HepG2 (cell line): ENCODE results near the gene CLHC1. TPM values are rescaled to one million over a fixed set of nuclear protein-coding genes. Genes with fewer than 3 reads are reported as not detected.

ENCODE experiments used
- ATAC-seq: fragments of 200-7000 bp; cut with Tn5 transposase; 3 replicates; pipeline ENCODE4 v1.9.1; 2020; ENCODE audit warnings: mild to moderate bottlenecking, moderate library complexity
- BruUV-seq: library from RNA; stranded (reverse); fragments of 400-500 nt; replicated peaks from 2 replicates; lab custom pipeline; 2021; lab: Mats Ljungman, UMichigan
- CTCF ChIA-PET: fragments of 300-600 bp; formaldehyde crosslinking; extraction: SDS; loops from one replicate; lab custom pipeline; 2021; ENCODE audit warnings: low total read pairs, inconsistent platforms, low intra/inter-chr PET ratio; lab: Yijun Ruan, JAX
- POLR2A ChIA-PET: fragments of 350-600 bp; sonication (Branson Sonifier 250); formaldehyde crosslinking; loops from one replicate; lab custom pipeline; 2020; ENCODE audit warnings: antibody characterized with exemption, inconsistent platforms; lab: Yijun Ruan, JAX
- DNase-seq: peaks from one replicate; pipeline ENCODE4 v3.0.0-alpha.2; 2015; ENCODE audit warnings: low spot score
- FAIRE-seq: peaks from 3 replicates; lab custom pipeline; 2011; peaks lifted over from hg19 to GRCh38; lab: Jason Lieb, UNC
- H2AFZ ChIP-seq: one replicate; pipeline ENCODE4 v1.6.1; 2011; ENCODE audit warnings: low read length, inconsistent platforms
- H3K27ac ChIP-seq: fragments of 300-600 bp; 3 replicates; pipeline ENCODE4 v1.8.0; 2011; ENCODE audit warnings: mixed run types, mild to moderate bottlenecking, mixed read lengths, low read length, inconsistent platforms; ENCODE audit not compliant: insufficient read depth; ENCODE audit errors: extremely low read length
- H3K27me3 ChIP-seq, 2 experiments: fragments of 200-600 bp in 1 of 2; 2 replicates in 1 of 2; 3 replicates in 1 of 2; pipeline versions ENCODE4 v1.6.0 to v1.8.0; 2011; ENCODE audit warnings: low read length in 2 of 2, mild to moderate bottlenecking in 2 of 2, moderate library complexity in 2 of 2, inconsistent platforms in 1 of 2; ENCODE audit not compliant: insufficient read depth in 2 of 2, control insufficient read depth in 1 of 2
- H3K36me3 ChIP-seq, 2 experiments: fragments of 200-600 bp in 1 of 2; replicated peaks in 1 of 2; 2 replicates in 1 of 2; 3 replicates in 1 of 2; pipeline versions ENCODE4 v1.5.1 to v1.8.0; 2011; ENCODE audit warnings: low read length in 2 of 2, inconsistent platforms in 1 of 2; ENCODE audit not compliant: insufficient read depth in 2 of 2, control insufficient read depth in 1 of 2
- H3K4me1 ChIP-seq: 2 replicates; pipeline ENCODE4 v1.5.1; 2012; ENCODE audit warnings: low read length, inconsistent platforms; ENCODE audit not compliant: insufficient read depth
- H3K4me2 ChIP-seq: 2 replicates; pipeline ENCODE4 v1.6.0; 2011; ENCODE audit warnings: low read depth, low read length, inconsistent platforms
- H3K4me3 ChIP-seq, 3 experiments: fragments of 200-600 bp in 1 of 3; sonication (generic), shearing (Covaris generic) in 1 of 3; replicated peaks in 1 of 3; 2 replicates each; pipeline ENCODE4 v1.5.1; 2011 to 2016; ENCODE audit warnings: low read length in 3 of 3, inconsistent platforms in 2 of 3, low read depth in 2 of 3, mild to moderate bottlenecking in 2 of 3, control low read depth in 1 of 3, mixed read lengths in 1 of 3; ENCODE audit not compliant: insufficient read depth in 1 of 3
- H3K79me2 ChIP-seq: one replicate; pipeline ENCODE4 v1.6.1; 2011; ENCODE audit warnings: low read length, inconsistent platforms; ENCODE audit not compliant: insufficient read depth
- H3K9ac ChIP-seq: 2 replicates; pipeline ENCODE4 v1.6.0; 2011; ENCODE audit warnings: mild to moderate bottlenecking, low read depth, low read length, inconsistent platforms; ENCODE audit not compliant: insufficient read depth
- H3K9me3 ChIP-seq: 2 replicates; pipeline ENCODE4 v1.5.1; 2012; ENCODE audit warnings: mild to moderate bottlenecking, low read length
- H4K20me1 ChIP-seq: 2 replicates; pipeline ENCODE4 v1.6.0; 2011; ENCODE audit warnings: inconsistent platforms, mild to moderate bottlenecking, low read length, moderate library complexity; ENCODE audit not compliant: insufficient read depth
- CENPT ChIP-seq: sonication (generic); formaldehyde crosslinking; IDR thresholded peaks from 2 replicates; pipeline ENCODE4 v1.8.0; 2022; ENCODE audit warnings: low read depth, mild to moderate bottlenecking, moderate library complexity, missing genetic modification reagents
- CREB1 ChIP-seq, 2 experiments: fragments of 450-650 bp in 1 of 2; IDR thresholded peaks; 2 replicates each; pipeline ENCODE4 v1.6.1; 2016 to 2017; ENCODE audit warnings: control low read depth in 1 of 2, mild to moderate bottlenecking in 1 of 2, missing compliant biosample characterization in 1 of 2, missing genetic modification characterization in 1 of 2
- DPF2 ChIP-seq: sonication (generic); formaldehyde crosslinking; IDR thresholded peaks from 2 replicates; pipeline ENCODE4 v1.4.0; 2020; ENCODE audit warnings: mild to moderate bottlenecking, low read depth, missing genetic modification reagents, borderline replicate concordance
- GATAD2A ChIP-seq: IDR thresholded peaks from 2 replicates; pipeline ENCODE4 v1.6.1; 2016
- MATR3 ChIP-seq: sonication (generic); formaldehyde crosslinking; IDR thresholded peaks from 2 replicates; pipeline ENCODE4 v1.4.0; 2020; ENCODE audit warnings: missing genetic modification reagents
- NFIC ChIP-seq: IDR thresholded peaks from 2 replicates; pipeline ENCODE4 v1.6.1; 2012; ENCODE audit warnings: mild to moderate bottlenecking, low read length, inconsistent platforms
- PAF1 ChIP-seq: IDR thresholded peaks from 2 replicates; pipeline ENCODE4 v1.6.1; 2016; ENCODE audit warnings: missing genetic modification reagents, missing compliant biosample characterization
- POLR2A ChIP-seq, 2 experiments: IDR thresholded peaks; 2 replicates each; pipeline ENCODE4 v1.6.1; 2011; ENCODE audit warnings: low read depth in 2 of 2, low read length in 2 of 2, mild to moderate bottlenecking in 1 of 2, moderate library complexity in 1 of 2; ENCODE audit not compliant: insufficient read depth in 1 of 2
- POLR2AphosphoS5 ChIP-seq: IDR thresholded peaks from 2 replicates; pipeline ENCODE4 v1.6.1; 2012; ENCODE audit warnings: low read depth, low read length
- POLR2G ChIP-seq: fragments of 200-400 bp; formaldehyde crosslinking; IDR thresholded peaks from 2 replicates; pipeline ENCODE4 v1.6.1; 2018; ENCODE audit warnings: mild to moderate bottlenecking, low read depth, low read length, moderate library complexity
- PPARG ChIP-seq: conservative IDR thresholded peaks from 2 replicates; pipeline ENCODE4 v1.6.1; 2016; ENCODE audit warnings: missing biosample characterization, missing genetic modification reagents
- SRSF9 ChIP-seq: fragments of 200-400 bp; formaldehyde crosslinking; IDR thresholded peaks from 2 replicates; pipeline ENCODE4 v1.6.1; 2018; ENCODE audit warnings: borderline replicate concordance, mild to moderate bottlenecking, low read depth, low read length; ENCODE audit not compliant: insufficient read depth, poor library complexity, severe bottlenecking
- TBL1XR1 ChIP-seq: fragments of 150-350 bp; IDR thresholded peaks from 2 replicates; pipeline ENCODE4 v1.6.1; 2014; ENCODE audit warnings: borderline replicate concordance, low read length; ENCODE audit not compliant: partially characterized antibody
- ZNF382 ChIP-seq: sonication (generic); formaldehyde crosslinking; IDR thresholded peaks from 2 replicates; pipeline ENCODE4 v1.5.0; 2020; ENCODE audit warnings: missing genetic modification reagents, mild to moderate bottlenecking, borderline replicate concordance
- WGBS: methylation state at CpG from one replicate; pipeline ENCODE4 v1.1.6; 2017; ENCODE audit warnings: low lambda C conversion rate; 5-methylcytosine and 5-hydroxymethylcytosine counted together
- in situ Hi-C: cut with HindIII; loops from 2 replicates; pipeline ENCODE4 v1.10.0; 2017; ENCODE audit warnings: low pct_unique_long_range_greater_than_20kb; ENCODE audit not compliant: extremely low pct_ligation_motif_present
- intact Hi-C: fragments of 100-400 bp; cut with micrococcal nuclease; formaldehyde crosslinking; loops from one replicate; pipeline ENCODE4 v1.10.0; 2022; ENCODE audit not compliant: unreplicated experiment
- polyA plus RNA-seq, 8 experiments: library from polyadenylated mRNA; depleted of rRNA in 3 of 8; stranded (reverse) in 7 of 8; unstranded in 1 of 8; fragments of >200 nt; fragmentation: Illumina TruSeq in 4 of 8; extraction: Trizol in 4 of 8; gene quantifications; 2 replicates each; pipeline versions ENCODE4 v1.2.1 to v1.2.3, GENCODE V29; 2011 to 2016; ENCODE audit warnings: low read depth in 4 of 8, missing spikeins in 1 of 8, mixed read lengths in 1 of 8; ENCODE audit not compliant: insufficient read depth in 1 of 8
- total RNA-seq, 5 experiments: library from RNA; depleted of rRNA; stranded (reverse); fragments of >200 nt; fragmentation: Illumina TruSeq; extraction: Trizol; gene quantifications; 2 replicates each; pipeline ENCODE4 v1.2.3, GENCODE V29; 2016; ENCODE audit warnings: low read depth in 1 of 5
- TF ChIP-seq, protein P1 (sequence below): sonication (generic); formaldehyde crosslinking; IDR thresholded peaks from 2 replicates; pipeline ENCODE4 v1.5.0; 2020; ENCODE audit warnings: missing genetic modification reagents, mild to moderate bottlenecking, borderline replicate concordance
- TF ChIP-seq, protein P2 (sequence below): sonication (generic); formaldehyde crosslinking; IDR thresholded peaks from 2 replicates; pipeline ENCODE4 v1.5.0; 2020; ENCODE audit warnings: missing genetic modification reagents
- TF ChIP-seq, protein P3 (sequence below): sonication (generic); formaldehyde crosslinking; IDR thresholded peaks from 2 replicates; pipeline ENCODE4 v1.5.0; 2020; ENCODE audit warnings: missing genetic modification reagents, mild to moderate bottlenecking, borderline replicate concordance
- TF ChIP-seq, protein P4 (sequence below): sonication (generic); formaldehyde crosslinking; IDR thresholded peaks from 2 replicates; pipeline ENCODE4 v1.4.0; 2020; ENCODE audit warnings: low read depth, missing genetic modification reagents

Gene CLHC1
- total and polyA plus RNA-seq, 2 of the 13 experiments (the other 11 are each of a cell fraction or from before 2014, with no cell fraction given): 9.8 to 12.6 TPM

DNA sequence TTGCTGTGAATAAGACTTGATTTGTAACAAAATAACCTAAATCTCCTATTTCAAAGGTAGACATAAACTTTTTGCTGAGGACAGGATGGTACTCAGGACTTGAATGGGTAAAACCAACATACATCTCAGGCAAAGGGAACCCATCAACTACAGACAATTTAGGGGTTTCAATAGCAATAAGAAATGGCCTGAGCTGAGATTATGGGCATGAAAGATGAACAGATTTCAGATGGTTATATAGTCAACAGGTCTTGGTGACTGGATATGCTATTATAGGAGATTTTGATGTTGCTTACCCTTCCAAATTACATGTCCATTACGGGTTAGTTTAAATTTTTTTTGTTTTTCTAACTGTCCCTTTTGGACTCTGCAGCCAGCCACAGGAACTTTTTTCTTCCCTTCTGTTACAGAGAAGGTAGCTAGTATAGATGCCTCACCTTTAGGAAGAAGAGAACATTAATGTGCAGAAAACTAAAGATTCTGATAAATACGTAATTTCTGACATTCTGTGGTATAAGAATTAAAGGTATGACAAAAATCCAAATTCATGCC lies 5.0 kb upstream of the CLHC1 start:
- Histone ChIP-seq H4K20me1 (peaks cover 16% of the 10 kb centered on the region), H3K9me3 (no peaks in the 10 kb centered on the region), H3K4me1 (peaks cover 37% of the 10 kb centered on the region), H3K36me3 (peaks cover 4 to 31% of the 10 kb centered on the region in 2 experiments; a peak in 4 of 5 replicates), H3K4me2 (no peak overlapping the region), H2AFZ (no peak overlapping the region), H3K79me2 (peaks cover 27% of the 10 kb centered on the region), H3K4me3 (no peak overlapping the region), H3K27me3 (no peaks in the 10 kb centered on the region; a peak in 1 of 5 replicates), H3K27ac (no peak overlapping the region), H3K9ac (no peak overlapping the region)
- in situ Hi-C loops (no loop called here), intact Hi-C loops (loop anchor here (10.0 kb wide), 3 partner anchors 178 to 278 kb away; partner anchors contain the start of genes CCDC88A, CFAP36 and RTN4)
- CTCF ChIA-PET: no interaction called here
- POLR2A ChIA-PET: interaction anchor here (1.3 kb wide), 1 partner anchor 69 kb away, joined by 3 read pairs; no protein-coding TSS in a partner anchor
- DNase-seq (no peak), ATAC-seq (no peak), FAIRE-seq (no peak)
- no TSS peak for BruUV-seq
- WGBS: 96% methylated on average over 2 of the region's 2 CpGs
- TF ChIP-seq, protein P1, sequence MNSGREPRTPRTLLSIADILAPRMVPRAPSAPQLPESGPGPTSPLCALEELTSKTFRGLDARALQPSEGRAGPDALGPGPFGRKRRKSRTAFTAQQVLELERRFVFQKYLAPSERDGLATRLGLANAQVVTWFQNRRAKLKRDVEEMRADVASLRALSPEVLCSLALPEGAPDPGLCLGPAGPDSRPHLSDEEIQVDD (CRISPR knock-in tag): no peak
- TF ChIP-seq NFIC: no peak
- TF ChIP-seq, protein P2, sequence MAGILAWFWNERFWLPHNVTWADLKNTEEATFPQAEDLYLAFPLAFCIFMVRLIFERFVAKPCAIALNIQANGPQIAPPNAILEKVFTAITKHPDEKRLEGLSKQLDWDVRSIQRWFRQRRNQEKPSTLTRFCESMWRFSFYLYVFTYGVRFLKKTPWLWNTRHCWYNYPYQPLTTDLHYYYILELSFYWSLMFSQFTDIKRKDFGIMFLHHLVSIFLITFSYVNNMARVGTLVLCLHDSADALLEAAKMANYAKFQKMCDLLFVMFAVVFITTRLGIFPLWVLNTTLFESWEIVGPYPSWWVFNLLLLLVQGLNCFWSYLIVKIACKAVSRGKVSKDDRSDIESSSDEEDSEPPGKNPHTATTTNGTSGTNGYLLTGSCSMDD (CRISPR knock-in tag): no peak
- peak; percentile 82; the same call in 1 of the 2 replicates for TF ChIP-seq PAF1 (CRISPR knock-in tag)
- no peak for TF ChIP-seq ZNF382 (CRISPR knock-in tag)
- no peak for TF ChIP-seq PPARG (CRISPR knock-in tag)
- TF ChIP-seq GATAD2A (CRISPR knock-in tag): no peak
- TF ChIP-seq POLR2AphosphoS5: peak; percentile 45; the same call in 1 of the 2 replicates
- no peak for TF ChIP-seq SRSF9
- no peak for TF ChIP-seq CENPT
- TF ChIP-seq, protein P3, sequence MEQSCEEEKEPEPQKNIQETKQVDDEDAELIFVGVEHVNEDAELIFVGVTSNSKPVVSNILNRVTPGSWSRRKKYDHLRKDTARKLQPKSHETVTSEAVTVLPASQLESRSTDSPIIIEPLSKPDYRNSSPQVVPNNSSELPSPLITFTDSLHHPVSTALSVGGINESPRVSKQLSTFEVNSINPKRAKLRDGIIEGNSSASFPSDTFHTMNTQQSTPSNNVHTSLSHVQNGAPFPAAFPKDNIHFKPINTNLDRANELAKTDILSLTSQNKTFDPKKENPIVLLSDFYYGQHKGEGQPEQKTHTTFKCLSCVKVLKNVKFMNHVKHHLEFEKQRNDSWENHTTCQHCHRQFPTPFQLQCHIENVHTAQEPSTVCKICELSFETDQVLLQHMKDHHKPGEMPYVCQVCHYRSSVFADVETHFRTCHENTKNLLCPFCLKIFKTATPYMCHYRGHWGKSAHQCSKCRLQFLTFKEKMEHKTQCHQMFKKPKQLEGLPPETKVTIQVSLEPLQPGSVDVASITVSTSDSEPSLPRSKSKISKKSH (CRISPR knock-in tag): no peak
- no peak for TF ChIP-seq MATR3
- no peak for TF ChIP-seq DPF2 (CRISPR knock-in tag)
- TF ChIP-seq, protein P4, sequence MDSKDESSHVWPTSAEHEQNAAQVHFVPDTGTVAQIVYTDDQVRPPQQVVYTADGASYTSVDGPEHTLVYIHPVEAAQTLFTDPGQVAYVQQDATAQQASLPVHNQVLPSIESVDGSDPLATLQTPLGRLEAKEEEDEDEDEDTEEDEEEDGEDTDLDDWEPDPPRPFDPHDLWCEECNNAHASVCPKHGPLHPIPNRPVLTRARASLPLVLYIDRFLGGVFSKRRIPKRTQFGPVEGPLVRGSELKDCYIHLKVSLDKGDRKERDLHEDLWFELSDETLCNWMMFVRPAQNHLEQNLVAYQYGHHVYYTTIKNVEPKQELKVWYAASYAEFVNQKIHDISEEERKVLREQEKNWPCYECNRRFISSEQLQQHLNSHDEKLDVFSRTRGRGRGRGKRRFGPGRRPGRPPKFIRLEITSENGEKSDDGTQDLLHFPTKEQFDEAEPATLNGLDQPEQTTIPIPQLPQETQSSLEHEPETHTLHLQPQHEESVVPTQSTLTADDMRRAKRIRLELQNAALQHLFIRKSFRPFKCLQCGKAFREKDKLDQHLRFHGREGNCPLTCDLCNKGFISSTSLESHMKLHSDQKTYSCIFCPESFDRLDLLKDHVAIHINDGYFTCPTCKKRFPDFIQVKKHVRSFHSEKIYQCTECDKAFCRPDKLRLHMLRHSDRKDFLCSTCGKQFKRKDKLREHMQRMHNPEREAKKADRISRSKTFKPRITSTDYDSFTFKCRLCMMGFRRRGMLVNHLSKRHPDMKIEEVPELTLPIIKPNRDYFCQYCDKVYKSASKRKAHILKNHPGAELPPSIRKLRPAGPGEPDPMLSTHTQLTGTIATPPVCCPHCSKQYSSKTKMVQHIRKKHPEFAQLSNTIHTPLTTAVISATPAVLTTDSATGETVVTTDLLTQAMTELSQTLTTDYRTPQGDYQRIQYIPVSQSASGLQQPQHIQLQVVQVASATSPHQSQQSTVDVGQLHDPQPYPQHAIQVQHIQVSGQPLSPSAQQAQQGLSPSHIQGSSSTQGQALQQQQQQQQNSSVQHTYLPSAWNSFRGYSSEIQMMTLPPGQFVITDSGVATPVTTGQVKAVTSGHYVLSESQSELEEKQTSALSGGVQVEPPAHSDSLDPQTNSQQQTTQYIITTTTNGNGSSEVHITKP (CRISPR knock-in tag): no peak
- peak in 1 of 2 experiments; percentile 57; a peak in 2 of 4 replicates for TF ChIP-seq POLR2A (IDR thresholded peaks at IDR 0.05; ENCODE audit: insufficient read depth in 1 of 2, low read depth in 2 of 2, low read length in 2 of 2)
- no peak for TF ChIP-seq CREB1 (IDR thresholded peaks at IDR 0.05)
- 0 out of 2 replicates have a peak, but pooled peaks have one; percentile 39 for TF ChIP-seq CREB1 (CRISPR knock-in tag; IDR thresholded peaks at IDR 0.05)
- TF ChIP-seq POLR2G: peak; percentile 62; the same call in 1 of the 2 replicates
- TF ChIP-seq TBL1XR1: no peak
